SK-N-SH (cell line): Measurements from ENCODE around the gene CDK10. TPM values are rescaled to one million over a fixed set of nuclear protein-coding genes. Genes with fewer than 3 reads are reported as not detected.

Source experiments
- CTCF ChIA-PET: fragments of 300-600, 350-600 bp; formaldehyde crosslinking; extraction: SDS; loops from one replicate; lab custom pipeline; 2021; lab: Yijun Ruan, JAX
- POLR2A ChIA-PET: fragments of 350-600 bp; sonication (Branson Sonifier 250); formaldehyde crosslinking; extraction: SDS; loops from one replicate; lab custom pipeline; 2020; ENCODE audit warnings: antibody characterized with exemption, inconsistent platforms; lab: Yijun Ruan, JAX
- DNase-seq: peaks from one replicate; pipeline ENCODE4 v3.0.0; 2012
- H2AFZ ChIP-seq: fragments of 200-600 bp; sonication (generic); 2 replicates; pipeline ENCODE4 v1.8.1; 2016; ENCODE audit warnings: antibody characterized with exemption, mild to moderate bottlenecking, low read depth
- H3F3A ChIP-seq: fragments of 200-600 bp; sonication (generic); replicated peaks from 2 replicates; pipeline ENCODE3; 2016; ENCODE audit warnings: antibody characterized with exemption, mild to moderate bottlenecking; ENCODE audit not compliant: insufficient read depth
- H3K27ac ChIP-seq, 2 experiments: fragments of 200-500 bp in 1 of 2; fragments of 200-600 bp in 1 of 2; sonication (Bioruptor generic) in 1 of 2; sonication (generic), shearing (Covaris generic) in 1 of 2; 2 replicates each; pipeline versions ENCODE4 v1.5.1 to v1.6.1; 2014 to 2016; ENCODE audit warnings: low read depth in 2 of 2, inconsistent platforms in 1 of 2, low read length in 1 of 2, mild to moderate bottlenecking in 1 of 2, mixed read lengths in 1 of 2
- H3K27me3 ChIP-seq: fragments of 200-600 bp; sonication (generic), shearing (Covaris generic); 2 replicates; pipeline ENCODE4 v1.6.1; 2016; ENCODE audit warnings: mixed run types; ENCODE audit not compliant: insufficient read depth
- H3K36me3 ChIP-seq, 2 experiments: fragments of 200-500 bp in 1 of 2; fragments of 200-600 bp in 1 of 2; sonication (Bioruptor generic) in 1 of 2; sonication (generic) in 1 of 2; replicated peaks in 1 of 2; 2 replicates each; pipeline versions ENCODE3 to v1.5.1; 2014 to 2016; ENCODE audit warnings: low read length in 1 of 2, mild to moderate bottlenecking in 1 of 2; ENCODE audit not compliant: insufficient read depth in 2 of 2, control insufficient read depth in 1 of 2
- H3K4me1 ChIP-seq, 2 experiments: fragments of 200-500 bp in 1 of 2; fragments of 200-600 bp in 1 of 2; sonication (Bioruptor generic) in 1 of 2; sonication (generic), shearing (Covaris generic) in 1 of 2; 2 replicates each; pipeline versions ENCODE4 v1.5.1 to v1.6.1; 2014 to 2016; ENCODE audit warnings: low read depth in 1 of 2, low read length in 1 of 2, mixed run types in 1 of 2; ENCODE audit not compliant: insufficient read depth in 2 of 2, control insufficient read depth in 1 of 2
- H3K4me2 ChIP-seq: fragments of 200-600 bp; sonication (generic), shearing (Covaris generic); 2 replicates; pipeline ENCODE4 v1.6.1; 2017; ENCODE audit warnings: mixed run types
- H3K4me3 ChIP-seq, 2 experiments: fragments of 200-500 bp in 1 of 2; fragments of 200-600 bp in 1 of 2; sonication (Bioruptor generic) in 1 of 2; sonication (generic), shearing (Covaris generic) in 1 of 2; 2 replicates each; pipeline versions ENCODE4 v1.5.1 to v1.8.1; 2014 to 2016; ENCODE audit warnings: low read depth in 2 of 2, inconsistent platforms in 1 of 2, low read length in 1 of 2, mild to moderate bottlenecking in 1 of 2, mixed read lengths in 1 of 2, moderate library complexity in 1 of 2
- H3K79me2 ChIP-seq: fragments of 200-600 bp; sonication (generic); 2 replicates; pipeline ENCODE4 v1.8.1; 2017; ENCODE audit warnings: mild to moderate bottlenecking; ENCODE audit not compliant: insufficient read depth
- H3K9ac ChIP-seq: fragments of 200-600 bp; sonication (generic); 2 replicates; pipeline ENCODE4 v1.6.1; 2017; ENCODE audit warnings: mixed run types
- H3K9me2 ChIP-seq: fragments of 200-600 bp; sonication (generic); 2 replicates; pipeline ENCODE4 v1.6.1; 2017; ENCODE audit warnings: mixed run types
- H3K9me3 ChIP-seq: fragments of 200-600 bp; sonication (generic); 2 replicates; pipeline ENCODE4 v1.6.1; 2017; ENCODE audit warnings: mixed run types, mild to moderate bottlenecking, moderate library complexity
- H4K20me1 ChIP-seq: fragments of 200-600 bp; sonication (generic); 2 replicates; pipeline ENCODE4 v1.6.1; 2017; ENCODE audit warnings: mild to moderate bottlenecking, mixed run types; ENCODE audit not compliant: insufficient read depth
- GATA2 ChIP-seq: sonication (generic); formaldehyde crosslinking; IDR thresholded peaks from 2 replicates; pipeline ENCODE4 v1.5.0; 2020; ENCODE audit warnings: mild to moderate bottlenecking, missing genetic modification reagents
- MXI1 ChIP-seq: IDR thresholded peaks from 2 replicates; pipeline ENCODE4 v1.6.1; 2012; ENCODE audit warnings: mild to moderate bottlenecking, low read depth, low read length, improper control_type of control experiment
- NRF1 ChIP-seq: IDR thresholded peaks from 2 replicates; pipeline ENCODE4 v1.6.1; 2012; ENCODE audit warnings: low read depth, mild to moderate bottlenecking, low read length
- RFX5 ChIP-seq: IDR thresholded peaks from 2 replicates; pipeline ENCODE4 v1.6.1; 2012; ENCODE audit warnings: mild to moderate bottlenecking, improper control_type of control experiment, low read length
- SMC3 ChIP-seq: IDR thresholded peaks from 2 replicates; pipeline ENCODE4 v1.6.1; 2012; ENCODE audit warnings: low read depth, low read length, improper control_type of control experiment
- TEAD4 ChIP-seq: IDR thresholded peaks from 2 replicates; pipeline ENCODE4 v1.4.0; 2012; ENCODE audit warnings: mild to moderate bottlenecking, borderline replicate concordance; ENCODE audit not compliant: insufficient read depth
- YY1 ChIP-seq: IDR thresholded peaks from 2 replicates; pipeline ENCODE4 v1.4.0; 2012; ENCODE audit warnings: low read depth, mild to moderate bottlenecking
- WGBS: methylation state at CpG from one replicate; pipeline ENCODE4 v1.1.6; 2017; ENCODE audit warnings: low lambda C conversion rate; 5-methylcytosine and 5-hydroxymethylcytosine counted together
- polyA plus RNA-seq, 3 experiments: library from polyadenylated mRNA; depleted of rRNA; stranded (reverse); fragments of >200 nt; gene quantifications; 2 replicates each; pipeline ENCODE4 v1.2.3, GENCODE V29; 2012
- TF ChIP-seq, protein P1 (sequence below): IDR thresholded peaks from 2 replicates; pipeline ENCODE4 v1.4.0; 2012; ENCODE audit warnings: low read depth
- TF ChIP-seq, protein P2 (sequence below): IDR thresholded peaks from 2 replicates; pipeline ENCODE4 v1.4.0; 2012; ENCODE audit warnings: low read depth, borderline replicate concordance
- TF ChIP-seq, protein P3 (sequence below): IDR thresholded peaks from 2 replicates; pipeline ENCODE4 v1.6.1; 2012; ENCODE audit warnings: mild to moderate bottlenecking, low read depth, low read length, moderate library complexity

Gene CDK10
- polyA plus RNA-seq, 1 of the 3 experiments (the other 2 are of a cell fraction) = 84.7 TPM

DNA sequence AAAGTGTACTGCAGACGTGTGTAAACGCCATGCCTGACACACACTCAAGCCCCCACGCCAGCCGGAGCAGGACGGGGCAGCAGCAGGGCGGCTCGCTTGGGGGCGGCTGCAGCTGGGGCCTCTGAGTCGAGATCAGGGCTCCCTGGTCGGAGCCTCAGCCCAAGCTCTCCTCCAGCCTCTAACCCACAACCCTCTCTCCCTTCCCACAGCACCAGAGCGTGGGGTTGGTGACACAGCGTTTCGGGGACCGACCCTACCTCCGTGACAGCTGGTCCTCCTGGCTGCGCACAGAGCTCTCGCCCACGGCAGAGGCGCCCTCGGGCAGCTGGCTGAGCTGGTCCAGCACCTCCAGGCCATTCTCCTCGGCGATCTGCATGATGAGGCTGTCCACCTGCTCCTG lies 40.2 kb upstream of the CDK10 start:
- H3K27me3 ChIP-seq = no peaks in the 10 kb centered on the region
- WGBS = 92% methylated on average over 20 of the region's 22 CpGs
- peaks cover 6% of the 10 kb centered on the region for H3F3A ChIP-seq
- no peak overlapping the region for H2AFZ ChIP-seq
- peaks cover 5 to 32% of the 10 kb centered on the region in 2 experiments for H3K36me3 ChIP-seq
- DNase-seq = no peak
- peaks cover 0 to 5% of the 10 kb centered on the region in 2 experiments; a peak in 1 of 4 replicates for H3K4me1 ChIP-seq
- TF ChIP-seq RFX5 (no peak), TEAD4 (no peak), YY1 (no peak), MXI1 (no peak), NRF1 (no peak), GATA2 (CRISPR knock-in tag) (no peak)
- TF ChIP-seq, protein P1, sequence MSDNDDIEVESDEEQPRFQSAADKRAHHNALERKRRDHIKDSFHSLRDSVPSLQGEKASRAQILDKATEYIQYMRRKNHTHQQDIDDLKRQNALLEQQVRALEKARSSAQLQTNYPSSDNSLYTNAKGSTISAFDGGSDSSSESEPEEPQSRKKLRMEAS = no peak
- TF ChIP-seq, protein P2, sequence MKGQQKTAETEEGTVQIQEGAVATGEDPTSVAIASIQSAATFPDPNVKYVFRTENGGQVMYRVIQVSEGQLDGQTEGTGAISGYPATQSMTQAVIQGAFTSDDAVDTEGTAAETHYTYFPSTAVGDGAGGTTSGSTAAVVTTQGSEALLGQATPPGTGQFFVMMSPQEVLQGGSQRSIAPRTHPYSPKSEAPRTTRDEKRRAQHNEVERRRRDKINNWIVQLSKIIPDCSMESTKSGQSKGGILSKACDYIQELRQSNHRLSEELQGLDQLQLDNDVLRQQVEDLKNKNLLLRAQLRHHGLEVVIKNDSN = no peak
- H3K4me3 ChIP-seq = no peak overlapping the region
- POLR2A ChIA-PET = interaction anchor here (1.3 kb wide), 1 partner anchor 11 kb away, joined by 4 read pairs; the partner anchor contains the start of genes CHMP1A and SPATA33
- no peak overlapping the region for H3K27ac ChIP-seq
- CTCF ChIA-PET = interaction anchor here (0.8 to 2.0 kb wide), 3 partner anchors 12 to 80 kb away, joined by 3 to 5 read pairs (median 3); no protein-coding TSS in a partner anchor
- peaks cover 6% of the 10 kb centered on the region for H4K20me1 ChIP-seq
- H3K4me2 ChIP-seq = no peak overlapping the region
- H3K79me2 ChIP-seq = peaks cover 12% of the 10 kb centered on the region
- H3K9me2 ChIP-seq = no peaks in the 10 kb centered on the region
- H3K9ac ChIP-seq = no peak overlapping the region
- H3K9me3 ChIP-seq = no peaks in the 10 kb centered on the region

DNA sequence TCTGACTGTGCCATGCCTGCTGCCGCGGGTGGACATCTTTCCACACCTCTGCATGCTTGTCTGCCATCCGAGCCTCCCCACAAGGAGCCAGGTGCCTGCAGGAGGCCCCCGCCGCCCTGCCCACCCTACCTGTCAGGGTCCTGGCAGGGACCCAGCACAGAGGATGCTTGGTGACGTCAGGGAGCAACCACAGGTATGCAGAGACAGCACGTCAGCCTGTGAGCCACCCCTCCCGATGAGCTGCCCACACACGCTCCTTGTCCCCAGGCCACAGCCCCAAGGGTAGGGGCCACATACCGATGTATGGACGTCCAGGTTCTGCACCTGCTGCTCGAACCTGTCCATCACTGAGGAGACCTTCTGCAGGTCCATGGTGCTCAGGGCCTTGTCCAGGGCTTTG lies 39.6 kb upstream of the CDK10 start:
- peaks cover 18% of the 10 kb centered on the region for H3K79me2 ChIP-seq
- H2AFZ ChIP-seq = no peak overlapping the region
- no peak overlapping the region for H3K4me2 ChIP-seq
- H3K27ac ChIP-seq = no peak overlapping the region
- H3F3A ChIP-seq = peaks cover 6% of the 10 kb centered on the region
- peaks cover 0 to 4% of the 10 kb centered on the region in 2 experiments; a peak in 1 of 4 replicates for H3K4me1 ChIP-seq
- POLR2A ChIA-PET = interaction anchor here (1.3 kb wide), 1 partner anchor 11 kb away, joined by 4 read pairs; the partner anchor contains the start of genes CHMP1A and SPATA33
- 96% methylated on average over 11 of the region's 12 CpGs for WGBS
- H3K27me3 ChIP-seq = no peaks in the 10 kb centered on the region
- H3K9me3 ChIP-seq = no peaks in the 10 kb centered on the region
- TF ChIP-seq GATA2 (CRISPR knock-in tag) = no peak
- TF ChIP-seq, all 33 proteins: peak for 0
- no peak for DNase-seq
- CTCF ChIA-PET = interaction anchor here (1.0 to 2.0 kb wide), 2 partner anchors 12 to 32 kb away, joined by 3 to 5 read pairs; no protein-coding TSS in a partner anchor
- no peak overlapping the region for H3K9ac ChIP-seq
- no peaks in the 10 kb centered on the region for H3K9me2 ChIP-seq
- no peak overlapping the region for H3K4me3 ChIP-seq
- peaks cover 5 to 37% of the 10 kb centered on the region in 2 experiments for H3K36me3 ChIP-seq
- H4K20me1 ChIP-seq = peaks cover 12% of the 10 kb centered on the region

DNA sequence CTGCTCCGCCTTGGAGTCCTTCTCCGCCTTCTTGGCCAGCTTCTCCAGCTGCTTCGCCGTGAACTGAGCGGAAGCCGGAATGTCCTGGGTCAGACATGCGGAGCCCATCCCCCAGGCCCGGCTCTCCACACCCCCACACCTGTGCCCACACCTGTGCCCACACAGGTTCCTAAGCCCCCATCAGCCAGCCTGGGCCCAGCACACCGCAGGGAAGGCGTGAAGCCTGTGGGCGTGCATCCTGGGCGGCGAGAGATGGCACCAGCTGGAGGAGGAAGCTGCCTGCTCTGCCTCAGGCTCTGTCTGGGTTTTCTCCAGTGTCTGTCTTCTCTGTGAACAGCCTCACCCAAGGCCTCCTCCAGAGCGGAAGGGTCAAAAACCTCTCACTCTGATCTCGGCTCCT lies 34.9 kb upstream of the CDK10 start:
- CTCF ChIA-PET = interaction anchor here (4.6 kb wide), 1 partner anchor 10 kb away, joined by 23 read pairs; no protein-coding TSS in a partner anchor
- Histone ChIP-seq H3K9ac (no peak overlapping the region), H3K9me2 (no peaks in the 10 kb centered on the region), H3K9me3 (no peaks in the 10 kb centered on the region), H4K20me1 (peaks cover 29% of the 10 kb centered on the region), H3K27ac (no peak overlapping the region; a peak in 1 of 4 replicates), H3K4me1 (peaks cover 0 to 10% of the 10 kb centered on the region in 2 experiments; a peak in 1 of 4 replicates), H2AFZ (no peak overlapping the region), H3K4me3 (no peak overlapping the region), H3K27me3 (no peaks in the 10 kb centered on the region), H3K36me3 (peaks cover 5 to 23% of the 10 kb centered on the region in 2 experiments), H3F3A (no peaks in the 10 kb centered on the region), H3K4me2 (no peak overlapping the region), H3K79me2 (peaks cover 58% of the 10 kb centered on the region)
- WGBS = 92% methylated on average over 15 of the region's 15 CpGs
- no peak for DNase-seq
- POLR2A ChIA-PET = no interaction called here
- TF ChIP-seq SMC3 = no peak
- TF ChIP-seq, protein P1 = no peak
- TF ChIP-seq, protein P3, sequence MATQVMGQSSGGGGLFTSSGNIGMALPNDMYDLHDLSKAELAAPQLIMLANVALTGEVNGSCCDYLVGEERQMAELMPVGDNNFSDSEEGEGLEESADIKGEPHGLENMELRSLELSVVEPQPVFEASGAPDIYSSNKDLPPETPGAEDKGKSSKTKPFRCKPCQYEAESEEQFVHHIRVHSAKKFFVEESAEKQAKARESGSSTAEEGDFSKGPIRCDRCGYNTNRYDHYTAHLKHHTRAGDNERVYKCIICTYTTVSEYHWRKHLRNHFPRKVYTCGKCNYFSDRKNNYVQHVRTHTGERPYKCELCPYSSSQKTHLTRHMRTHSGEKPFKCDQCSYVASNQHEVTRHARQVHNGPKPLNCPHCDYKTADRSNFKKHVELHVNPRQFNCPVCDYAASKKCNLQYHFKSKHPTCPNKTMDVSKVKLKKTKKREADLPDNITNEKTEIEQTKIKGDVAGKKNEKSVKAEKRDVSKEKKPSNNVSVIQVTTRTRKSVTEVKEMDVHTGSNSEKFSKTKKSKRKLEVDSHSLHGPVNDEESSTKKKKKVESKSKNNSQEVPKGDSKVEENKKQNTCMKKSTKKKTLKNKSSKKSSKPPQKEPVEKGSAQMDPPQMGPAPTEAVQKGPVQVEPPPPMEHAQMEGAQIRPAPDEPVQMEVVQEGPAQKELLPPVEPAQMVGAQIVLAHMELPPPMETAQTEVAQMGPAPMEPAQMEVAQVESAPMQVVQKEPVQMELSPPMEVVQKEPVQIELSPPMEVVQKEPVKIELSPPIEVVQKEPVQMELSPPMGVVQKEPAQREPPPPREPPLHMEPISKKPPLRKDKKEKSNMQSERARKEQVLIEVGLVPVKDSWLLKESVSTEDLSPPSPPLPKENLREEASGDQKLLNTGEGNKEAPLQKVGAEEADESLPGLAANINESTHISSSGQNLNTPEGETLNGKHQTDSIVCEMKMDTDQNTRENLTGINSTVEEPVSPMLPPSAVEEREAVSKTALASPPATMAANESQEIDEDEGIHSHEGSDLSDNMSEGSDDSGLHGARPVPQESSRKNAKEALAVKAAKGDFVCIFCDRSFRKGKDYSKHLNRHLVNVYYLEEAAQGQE = no peak
